GM12878 (cell line): Measurements from ENCODE around the gene DCST1. TPM values are rescaled to one million over a fixed set of nuclear protein-coding genes. Genes with fewer than 3 reads are reported as not detected.

Source experiments
- CBFB ChIP-seq: IDR thresholded peaks from 2 replicates; pipeline ENCODE4 v1.6.1; 2016; ENCODE audit warnings: antibody characterized with exemption, low read depth
- CBX3 ChIP-seq: fragments of 200-600 bp; sonication (generic); IDR thresholded peaks from 2 replicates; pipeline ENCODE4 v1.6.1; 2016; ENCODE audit warnings: low read depth, borderline replicate concordance
- CTCF ChIP-seq, 3 experiments: IDR thresholded peaks in 2 of 3; conservative IDR thresholded peaks in 1 of 3; 2 replicates each; pipeline ENCODE4 v1.5.1; 2011; ENCODE audit warnings: low read depth in 3 of 3, low read length in 3 of 3, mild to moderate bottlenecking in 3 of 3, control low read depth in 2 of 3, moderate library complexity in 2 of 3, inconsistent platforms in 1 of 3, mixed read lengths in 1 of 3; ENCODE audit not compliant: control insufficient read depth in 2 of 3, insufficient read depth in 1 of 3; ENCODE audit errors: extremely low read depth in 1 of 3
- IKZF1 ChIP-seq: fragments of 450-650 bp; conservative IDR thresholded peaks from 2 replicates; pipeline ENCODE4 v1.6.1; 2017; ENCODE audit warnings: antibody characterized with exemption, mild to moderate bottlenecking
- IRF4 ChIP-seq: IDR thresholded peaks from 2 replicates; pipeline ENCODE4 v1.6.1; 2011; ENCODE audit warnings: low read depth, low read length
- MAX ChIP-seq: IDR thresholded peaks from 2 replicates; pipeline ENCODE4 v1.6.1; 2012; ENCODE audit warnings: low read depth, low read length, improper control_type of control experiment
- MYC ChIP-seq: IDR thresholded peaks from 2 replicates; pipeline ENCODE4 v1.6.1; 2011; ENCODE audit warnings: mild to moderate bottlenecking, low read length, moderate library complexity, inconsistent platforms; ENCODE audit not compliant: insufficient read depth, insufficient replicate concordance, insufficient read length, severe bottlenecking
- NKRF ChIP-seq: fragments of 450-650 bp; conservative IDR thresholded peaks from 2 replicates; pipeline ENCODE4 v1.6.1; 2017; ENCODE audit warnings: mild to moderate bottlenecking, moderate library complexity
- RELB ChIP-seq: fragments of 450-650 bp; IDR thresholded peaks from 2 replicates; pipeline ENCODE4 v1.6.1; 2017; ENCODE audit warnings: low read depth, mild to moderate bottlenecking, moderate library complexity
- SMAD5 ChIP-seq: IDR thresholded peaks from 2 replicates; pipeline ENCODE4 v1.6.1; 2016; ENCODE audit warnings: antibody characterized with exemption, low read depth
- SRF ChIP-seq, 2 experiments: IDR thresholded peaks; 2 replicates each; pipeline ENCODE4 v1.6.1; 2011; ENCODE audit warnings: low read depth in 2 of 2, low read length in 2 of 2, mild to moderate bottlenecking in 1 of 2, moderate library complexity in 1 of 2
- USF1 ChIP-seq: IDR thresholded peaks from 2 replicates; pipeline ENCODE4 v1.6.1; 2011; ENCODE audit warnings: borderline replicate concordance, low read depth, mild to moderate bottlenecking, moderate library complexity, mixed read lengths, low read length; ENCODE audit not compliant: insufficient read depth; ENCODE audit errors: extremely low read length
- ZNF207 ChIP-seq: fragments of 450-650 bp; IDR thresholded peaks from 2 replicates; pipeline ENCODE4 v1.6.1; 2014; ENCODE audit warnings: antibody characterized with exemption, mild to moderate bottlenecking, borderline replicate concordance
- polyA plus RNA-seq, 11 experiments: library from polyadenylated mRNA; depleted of rRNA in 4 of 11; unstranded in 6 of 11; stranded (reverse) in 5 of 11; fragments of >200 nt; fragmentation: Nextera tagmentation in 4 of 11; fragmentation: Illumina TruSeq in 1 of 11; extraction: Ambion mirVana in 4 of 11; extraction: Trizol in 1 of 11; gene quantifications; 1 replicate in 1 of 11; 2 replicates in 10 of 11; pipeline versions ENCODE4 v1.2.1 to v1.2.3, GENCODE V29; 2011 to 2016; ENCODE audit warnings: inconsistent platforms in 2 of 11, missing spikeins in 2 of 11, low read depth in 1 of 11
- total RNA-seq, 4 experiments: library from RNA; depleted of rRNA in 3 of 4; stranded (reverse); fragments of >200 nt in 3 of 4; fragmentation: Illumina TruSeq in 1 of 4; extraction: Trizol in 1 of 4; gene quantifications; 2 replicates each; pipeline versions ENCODE4 v1.2.1 to v1.2.3, GENCODE V29; 2013 to 2021

DCST1 gene
- total and polyA plus RNA-seq, 10 of the 15 experiments (the other 5 are each of a cell fraction or from before 2014, with no cell fraction given): not detected

GRCh38 chr1:155091071-155092051 is 57.7 kb downstream of the DCST1 start (continued):
- TF ChIP-seq IKZF1: 0 out of 2 replicates have a peak, but pooled peaks have one; percentile 25
- TF ChIP-seq CTCF (IDR thresholded peaks at IDR 0.05 in 2 of 3, conservative IDR thresholded peaks at IDR 0.05 in 1 of 3; ENCODE audit: control insufficient read depth in 2 of 3, extremely low read depth in 1 of 3, insufficient read depth in 1 of 3, low read depth in 3 of 3, low read length in 3 of 3): peak; percentile 85 to 98 (median 97)
- TF ChIP-seq CBX3: no peak
- TF ChIP-seq RELB: no peak
- no peak; the same call in 1 of the 2 replicates for TF ChIP-seq NKRF
- TF ChIP-seq IRF4: no peak
- no peak for TF ChIP-seq CBFB
- TF ChIP-seq ZNF207: no peak
- TF ChIP-seq USF1: peak; percentile 68
- TF ChIP-seq MYC: peak; percentile 28
- TF ChIP-seq SRF (IDR thresholded peaks at IDR 0.05; ENCODE audit: low read depth in 2 of 2, low read length in 2 of 2): no peak
- no peak for TF ChIP-seq SMAD5
- TF ChIP-seq MAX: peak; percentile 73; the same call in 1 of the 2 replicates
